CD4-positive, CD25-positive, alpha-beta regulatory T cell (primary cell): ENCODE results near the gene KLHL6. TPM values are rescaled to one million over a fixed set of nuclear protein-coding genes. Genes with fewer than 3 reads are reported as not detected.
"Not testable (repeated sequence)": the region's sequence is repeated elsewhere in the genome, so short reads cannot be mapped to it uniquely, and the experiment has no call there.

Source experiments
- ATAC-seq, 2 donors: fragments of 150-1000 bp; cut with Tn5 transposase; one replicate each; pipeline ENCODE4 v1.10.0; 2021; ENCODE audit warnings: low read depth in 2 of 2, moderate number of reproducible peaks in 2 of 2, moderate library complexity in 1 of 2
- DNase-seq, 3 donors: peaks; one replicate each; pipeline versions ENCODE4 v3.0.0 to v3.0.0-alpha.2; 2012 to 2022; ENCODE audit warnings: mixed read lengths in 1 of 3
- H3K27ac ChIP-seq: one replicate; pipeline ENCODE4 v1.7.0; 2013; ENCODE audit warnings: mild to moderate bottlenecking, low read length; ENCODE audit not compliant: insufficient read depth, poor library complexity, severe bottlenecking
- H3K27me3 ChIP-seq: one replicate; pipeline ENCODE4 v1.7.0; 2013; ENCODE audit warnings: low read length; ENCODE audit not compliant: control insufficient read depth, insufficient read depth
- H3K36me3 ChIP-seq: one replicate; pipeline ENCODE4 v1.7.0; 2013; ENCODE audit warnings: mild to moderate bottlenecking, low read length, moderate library complexity; ENCODE audit not compliant: control insufficient read depth, insufficient read depth
- H3K4me1 ChIP-seq: 2 replicates; pipeline ENCODE4 v1.7.0; 2013; ENCODE audit warnings: mild to moderate bottlenecking, low read length; ENCODE audit not compliant: insufficient read depth, control insufficient read depth, poor library complexity, severe bottlenecking
- H3K4me3 ChIP-seq: one replicate; pipeline ENCODE4 v1.7.0; 2013; ENCODE audit warnings: low read depth, mild to moderate bottlenecking, low read length, moderate library complexity
- H3K9me3 ChIP-seq, 2 experiments: 1 replicate in 1 of 2; 2 replicates in 1 of 2; pipeline ENCODE4 v1.7.0; 2013; ENCODE audit warnings: low read length in 2 of 2, mild to moderate bottlenecking in 1 of 2, moderate library complexity in 1 of 2; ENCODE audit not compliant: control insufficient read depth in 2 of 2
- H3K27ac Mint-ChIP-seq, 3 donors: one replicate each; pipeline ENCODE4 v1.8.0; 2020 to 2022; ENCODE audit warnings: mild to moderate bottlenecking in 3 of 3, mixed read lengths in 3 of 3, moderate library complexity in 2 of 3
- H3K27me3 Mint-ChIP-seq: one replicate; pipeline ENCODE4 v1.8.0; 2022; ENCODE audit warnings: mild to moderate bottlenecking, mixed read lengths
- H3K36me3 Mint-ChIP-seq: one replicate; pipeline ENCODE4 v1.8.0; 2020; ENCODE audit warnings: mixed read lengths
- H3K4me1 Mint-ChIP-seq, 4 donors: one replicate each; pipeline ENCODE4 v1.8.0; 2020 to 2022; ENCODE audit warnings: mixed read lengths in 4 of 4, mild to moderate bottlenecking in 1 of 4
- H3K4me3 Mint-ChIP-seq, 4 donors: one replicate each; pipeline ENCODE4 v1.8.0; 2020 to 2022; ENCODE audit warnings: mild to moderate bottlenecking in 4 of 4, mixed read lengths in 4 of 4, moderate library complexity in 3 of 4
- H3K9me3 Mint-ChIP-seq, 7 donors: one replicate each; pipeline ENCODE4 v1.8.0; 2020 to 2022; ENCODE audit warnings: mixed read lengths in 7 of 7, mild to moderate bottlenecking in 3 of 7, moderate library complexity in 2 of 7
- polyA plus RNA-seq, 4 donors: library from polyadenylated mRNA; unstranded; fragments of 300-500 nt; fragmentation: Illumina TruSeq; gene quantifications; one replicate each; pipeline ENCODE4 v1.2.3, GENCODE V29; 2021
- total RNA-seq: library from RNA; stranded (reverse); gene quantifications from one replicate; pipeline ENCODE4 v1.2.3, GENCODE V29; 2022

The KLHL6 gene
- total and polyA plus RNA-seq, 5 donors from 2014 or later, result 17.8 to 48.2 (median 20.4) TPM

DNA sequence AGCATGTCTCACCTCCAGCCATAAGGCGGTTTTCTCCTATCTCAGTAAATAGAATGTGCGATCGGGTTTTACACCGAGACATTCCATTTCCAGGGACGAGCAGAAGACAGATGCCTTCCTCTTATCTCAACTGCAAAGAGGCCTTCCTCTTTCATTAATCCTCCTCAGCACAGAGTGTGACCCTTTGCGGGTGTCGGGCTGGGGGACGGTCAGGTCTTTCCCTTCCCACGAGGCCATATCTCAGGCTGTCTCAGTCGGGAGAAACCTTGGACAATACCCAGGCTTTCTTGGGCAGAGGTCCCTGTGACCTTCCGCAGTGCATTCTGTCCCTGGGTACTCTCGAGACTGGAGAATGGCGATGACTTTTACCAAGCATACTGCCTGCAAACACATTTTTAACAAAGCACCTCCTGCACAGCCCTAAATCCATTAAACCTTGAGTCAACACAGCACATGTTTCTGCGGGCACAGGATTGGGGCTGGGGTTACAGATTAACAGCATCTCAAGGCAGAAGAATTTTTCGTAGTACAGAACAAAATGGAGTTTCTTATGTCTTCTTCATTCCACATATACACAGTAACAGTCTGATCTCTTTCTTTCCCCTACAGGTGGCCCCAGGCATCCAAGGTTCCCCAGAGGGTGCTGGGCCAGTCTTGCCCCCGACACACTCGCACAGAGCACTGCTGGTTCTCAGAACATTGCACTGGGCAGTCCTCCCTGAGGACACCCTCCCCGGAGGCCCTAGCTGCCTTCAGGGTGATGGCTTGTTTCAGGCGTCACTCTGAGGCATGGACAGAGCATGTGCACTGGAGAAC is 34.6 kb downstream of the KLHL6 start:
- H3K27ac ChIP-seq, H3K4me3 Mint-ChIP-seq, H3K4me3 ChIP-seq, DNase-seq, H3K9me3 Mint-ChIP-seq, H3K9me3 ChIP-seq, H3K27me3 Mint-ChIP-seq, ATAC-seq, H3K27me3 ChIP-seq: not testable (repeated sequence)
- H3K4me1 Mint-ChIP-seq, result peaks cover 40 to 66% (median 46%) of the 10 kb centered on the region in 4 donors
- H3K4me1 ChIP-seq, result peaks cover 38% of the 10 kb centered on the region
- H3K36me3 ChIP-seq, result peaks cover 43% of the 10 kb centered on the region
- H3K27ac Mint-ChIP-seq, result peak overlapping the region; percentile 48 to 82 (median 63)
- peaks cover 29% of the 10 kb centered on the region for H3K36me3 Mint-ChIP-seq

GRCh38 chr3:183520295-183520694 is 35.2 kb downstream of the KLHL6 start:
- H3K4me1 Mint-ChIP-seq, result peaks cover 39 to 71% (median 44%) of the 10 kb centered on the region in 4 donors
- H3K27ac Mint-ChIP-seq, result peak overlapping the region; percentile 48 to 82 (median 63)
- ATAC-seq, H3K9me3 Mint-ChIP-seq, H3K27me3 Mint-ChIP-seq, H3K4me3 ChIP-seq, DNase-seq, H3K27ac ChIP-seq, H3K9me3 ChIP-seq, H3K27me3 ChIP-seq: not testable (repeated sequence)
- H3K4me1 ChIP-seq, result peaks cover 44% of the 10 kb centered on the region
- peaks cover 39% of the 10 kb centered on the region for H3K36me3 ChIP-seq
- peaks cover 24% of the 10 kb centered on the region for H3K36me3 Mint-ChIP-seq
- peak overlapping the region in 1 of 4 donors; percentile 49 for H3K4me3 Mint-ChIP-seq

- no peak for ATAC-seq
- no peak overlapping the region for H3K4me3 ChIP-seq
- Mint-ChIP-seq H3K36me3 (peaks cover 21% of the 10 kb centered on the region), H3K4me3 (no peak overlapping the region), H3K27me3 (no peaks in the 10 kb centered on the region), H3K9me3 (no peaks in the 10 kb centered on the region), H3K27ac (peak overlapping the region; percentile 43 to 63 (median 48)), H3K4me1 (peaks cover 39 to 73% (median 44%) of the 10 kb centered on the region in 4 donors)
- H3K9me3 ChIP-seq, result no peaks in the 10 kb centered on the region
- H3K4me1 ChIP-seq, result peaks cover 48% of the 10 kb centered on the region
- no peak for DNase-seq
- H3K36me3 ChIP-seq, result peaks cover 39% of the 10 kb centered on the region
- H3K27me3 ChIP-seq, result no peaks in the 10 kb centered on the region
- no peak overlapping the region for H3K27ac ChIP-seq
These were observed 35.6 kb downstream of the KLHL6 start for GRCh38 chr3:183519891-183520290.

- peak in 1 of 3 donors; percentile 39 for DNase-seq
- ATAC-seq, result no peak
- Mint-ChIP-seq H3K9me3 (no peaks in the 10 kb centered on the region), H3K4me1 (peaks cover 43 to 84% (median 54%) of the 10 kb centered on the region in 4 donors), H3K4me3 (peak overlapping the region in 2 of 4 donors; percentile 1 to 72), H3K27ac (peak overlapping the region; percentile 10 to 85 (median 76)), H3K36me3 (peaks cover 21% of the 10 kb centered on the region), H3K27me3 (no peaks in the 10 kb centered on the region)
- no peak overlapping the region for H3K4me3 ChIP-seq
- H3K27me3 ChIP-seq, result no peaks in the 10 kb centered on the region
- H3K27ac ChIP-seq, result peak overlapping the region; percentile 72
- peaks cover 32% of the 10 kb centered on the region for H3K36me3 ChIP-seq
- H3K4me1 ChIP-seq, result peaks cover 54% of the 10 kb centered on the region
- no peaks in the 10 kb centered on the region for H3K9me3 ChIP-seq
These were observed 36.8 kb downstream of the KLHL6 start for GRCh38 chr3:183518491-183519251.

GRCh38 chr3:183517607-183518006 is 37.9 kb downstream of the KLHL6 start:
- Histone ChIP-seq H3K4me3 (no peak overlapping the region), H3K27ac (peak overlapping the region; percentile 72), H3K9me3 (no peaks in the 10 kb centered on the region), H3K27me3 (no peaks in the 10 kb centered on the region), H3K4me1 (peaks cover 64% of the 10 kb centered on the region), H3K36me3 (peaks cover 24% of the 10 kb centered on the region)
- H3K36me3 Mint-ChIP-seq, result peaks cover 16% of the 10 kb centered on the region
- no peaks in the 10 kb centered on the region for H3K9me3 Mint-ChIP-seq
- peak overlapping the region in 2 of 4 donors; percentile 35 to 54 for H3K4me3 Mint-ChIP-seq
- H3K27me3 Mint-ChIP-seq, result no peaks in the 10 kb centered on the region
- DNase-seq, result no peak
- peaks cover 53 to 86% (median 60%) of the 10 kb centered on the region in 4 donors for H3K4me1 Mint-ChIP-seq
- ATAC-seq, result no peak
- peak overlapping the region; percentile 16 to 85 (median 76) for H3K27ac Mint-ChIP-seq

GRCh38 chr3:183515968-183516851 is 39.3 kb downstream of the KLHL6 start:
- H3K9me3 ChIP-seq, result no peaks in the 10 kb centered on the region
- peak; percentile 59 to 89 (median 73) for DNase-seq
- H3K27me3 ChIP-seq, result no peaks in the 10 kb centered on the region
- H3K4me1 ChIP-seq, result peaks cover 73% of the 10 kb centered on the region
- Mint-ChIP-seq H3K36me3 (peaks cover 15% of the 10 kb centered on the region), H3K9me3 (no peaks in the 10 kb centered on the region), H3K4me3 (peak overlapping the region; percentile 23 to 79 (median 72)), H3K27me3 (no peaks in the 10 kb centered on the region), H3K27ac (peak overlapping the region; percentile 92 to 96 (median 93)), H3K4me1 (peaks cover 60 to 93% (median 67%) of the 10 kb centered on the region in 4 donors)
- peak; percentile 84 to 87 for ATAC-seq
- peak overlapping the region; percentile 64 for H3K4me3 ChIP-seq
- peak overlapping the region; percentile 72 for H3K27ac ChIP-seq
- peaks cover 18% of the 10 kb centered on the region for H3K36me3 ChIP-seq

DNA sequence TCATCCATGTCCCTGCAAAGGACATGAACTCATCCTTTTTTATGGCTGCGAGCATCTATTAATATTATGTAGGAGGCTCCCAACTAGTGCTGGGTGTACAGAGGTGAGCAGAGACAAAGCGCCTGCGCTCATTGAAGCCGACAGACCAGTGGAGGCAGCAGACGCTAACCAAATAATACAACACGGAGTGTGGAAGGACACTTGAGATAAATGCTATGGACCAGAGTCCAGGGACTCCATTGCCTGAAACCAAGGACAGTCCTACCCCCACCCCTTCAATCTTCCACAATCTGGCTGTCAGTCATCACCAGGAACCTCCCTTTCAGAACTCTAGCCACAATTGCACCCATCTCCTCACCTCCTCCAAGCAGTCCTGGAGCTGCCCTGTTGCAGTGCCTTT is 41.5 kb downstream of the KLHL6 start:
- Histone ChIP-seq H3K36me3 (peaks cover 14% of the 10 kb centered on the region), H3K27ac (peak overlapping the region; percentile 60), H3K4me1 (peaks cover 66% of the 10 kb centered on the region), H3K9me3 (no peaks in the 10 kb centered on the region), H3K4me3 (no peak overlapping the region), H3K27me3 (no peaks in the 10 kb centered on the region)
- peaks cover 51 to 88% (median 65%) of the 10 kb centered on the region in 4 donors for H3K4me1 Mint-ChIP-seq
- H3K4me3 Mint-ChIP-seq, result peak overlapping the region in 3 of 4 donors; percentile 53 to 76 (median 58)
- DNase-seq, result no peak
- H3K27me3 Mint-ChIP-seq, result no peaks in the 10 kb centered on the region
- H3K27ac Mint-ChIP-seq, result peak overlapping the region; percentile 89 to 95 (median 92)
- ATAC-seq, result no peak
- H3K9me3 Mint-ChIP-seq, result peaks cover 0 to 1% (median 0%) of the 10 kb centered on the region in 7 donors
- H3K36me3 Mint-ChIP-seq, result peaks cover 14% of the 10 kb centered on the region
